GM12878 (cell line): Measurements from ENCODE around the gene ESYT2.

Experiments used
- CHD1 ChIP-seq: IDR thresholded peaks from 2 replicates; pipeline ENCODE4 v1.6.1; 2012; ENCODE audit warnings: low read depth, low read length, improper control_type of control experiment
- EP300 ChIP-seq, 2 experiments: fragments of 150-350 bp in 1 of 2; IDR thresholded peaks; 2 replicates each; pipeline ENCODE4 v1.6.1; 2011 to 2012; ENCODE audit warnings: low read depth in 2 of 2, low read length in 2 of 2, borderline replicate concordance in 1 of 2, improper control_type of control experiment in 1 of 2, inconsistent platforms in 1 of 2; ENCODE audit not compliant: control insufficient read depth in 1 of 2
- GATAD2B ChIP-seq: fragments of 450-650 bp; conservative IDR thresholded peaks from 2 replicates; pipeline ENCODE4 v1.6.1; 2017; ENCODE audit warnings: low read depth, mild to moderate bottlenecking, moderate library complexity
- HDAC2 ChIP-seq: fragments of 200-600 bp; sonication (generic); IDR thresholded peaks from 2 replicates; pipeline ENCODE4 v1.6.1; 2017
- NFXL1 ChIP-seq: fragments of 450-650 bp; IDR thresholded peaks from 2 replicates; pipeline ENCODE4 v1.6.1; 2017; ENCODE audit warnings: antibody characterized with exemption, mild to moderate bottlenecking, borderline replicate concordance
- POU2F2 ChIP-seq: IDR thresholded peaks from 3 replicates; pipeline ENCODE4 v1.6.1; 2011; ENCODE audit warnings: low read depth, mild to moderate bottlenecking, low read length, borderline replicate concordance
- RBBP5 ChIP-seq: fragments of 200-600 bp; sonication (generic); conservative IDR thresholded peaks from 2 replicates; pipeline ENCODE4 v1.6.1; 2016
- TAF1 ChIP-seq: IDR thresholded peaks from 2 replicates; pipeline ENCODE4 v1.6.1; 2011; ENCODE audit warnings: mild to moderate bottlenecking, low read depth, low read length, borderline replicate concordance
- TCF12 ChIP-seq: IDR thresholded peaks from 2 replicates; pipeline ENCODE4 v1.6.1; 2011; ENCODE audit warnings: low read depth, mild to moderate bottlenecking, low read length
- TF ChIP-seq, protein P1 (sequence below), 3 experiments: IDR thresholded peaks in 2 of 3; conservative IDR thresholded peaks in 1 of 3; 2 replicates each; pipeline ENCODE4 v1.5.1; 2011; ENCODE audit warnings: low read depth in 3 of 3, low read length in 3 of 3, mild to moderate bottlenecking in 3 of 3, control low read depth in 2 of 3, moderate library complexity in 2 of 3, inconsistent platforms in 1 of 3, mixed read lengths in 1 of 3; ENCODE audit not compliant: control insufficient read depth in 2 of 3, insufficient read depth in 1 of 3; ENCODE audit errors: extremely low read depth in 1 of 3

DNA sequence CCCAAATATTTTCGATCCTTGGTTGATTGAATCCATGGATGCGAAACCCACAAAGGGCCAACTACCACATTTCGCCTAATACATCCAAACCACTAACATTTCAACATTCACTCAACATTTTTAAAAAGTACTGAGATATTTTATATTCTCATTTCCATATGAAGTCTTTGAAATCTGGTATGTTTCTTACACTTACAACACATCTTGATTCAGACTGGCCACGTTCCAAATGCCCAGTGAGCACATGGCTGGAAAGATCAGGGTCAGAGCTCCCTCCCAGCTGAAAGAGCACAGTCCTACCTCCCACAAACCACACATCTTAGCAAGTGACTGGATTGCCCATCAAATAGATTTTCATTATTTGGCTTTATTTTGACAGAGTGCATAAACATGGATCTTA, 143.6 kb downstream of the ESYT2 start:
- TF ChIP-seq, protein P1, sequence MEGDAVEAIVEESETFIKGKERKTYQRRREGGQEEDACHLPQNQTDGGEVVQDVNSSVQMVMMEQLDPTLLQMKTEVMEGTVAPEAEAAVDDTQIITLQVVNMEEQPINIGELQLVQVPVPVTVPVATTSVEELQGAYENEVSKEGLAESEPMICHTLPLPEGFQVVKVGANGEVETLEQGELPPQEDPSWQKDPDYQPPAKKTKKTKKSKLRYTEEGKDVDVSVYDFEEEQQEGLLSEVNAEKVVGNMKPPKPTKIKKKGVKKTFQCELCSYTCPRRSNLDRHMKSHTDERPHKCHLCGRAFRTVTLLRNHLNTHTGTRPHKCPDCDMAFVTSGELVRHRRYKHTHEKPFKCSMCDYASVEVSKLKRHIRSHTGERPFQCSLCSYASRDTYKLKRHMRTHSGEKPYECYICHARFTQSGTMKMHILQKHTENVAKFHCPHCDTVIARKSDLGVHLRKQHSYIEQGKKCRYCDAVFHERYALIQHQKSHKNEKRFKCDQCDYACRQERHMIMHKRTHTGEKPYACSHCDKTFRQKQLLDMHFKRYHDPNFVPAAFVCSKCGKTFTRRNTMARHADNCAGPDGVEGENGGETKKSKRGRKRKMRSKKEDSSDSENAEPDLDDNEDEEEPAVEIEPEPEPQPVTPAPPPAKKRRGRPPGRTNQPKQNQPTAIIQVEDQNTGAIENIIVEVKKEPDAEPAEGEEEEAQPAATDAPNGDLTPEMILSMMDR (IDR thresholded peaks at IDR 0.05 in 2 of 3, conservative IDR thresholded peaks at IDR 0.05 in 1 of 3; ENCODE audit: control insufficient read depth in 2 of 3, extremely low read depth in 1 of 3, insufficient read depth in 1 of 3, low read depth in 3 of 3, low read length in 3 of 3): no peak
- TF ChIP-seq RBBP5: no peak
- TF ChIP-seq GATAD2B: no peak
- TF ChIP-seq EP300 (IDR thresholded peaks at IDR 0.05; ENCODE audit: borderline replicate concordance in 1 of 2, control insufficient read depth in 1 of 2, low read depth in 2 of 2, low read length in 2 of 2): no peak
- no peak for TF ChIP-seq HDAC2
- no peak for TF ChIP-seq TAF1
- TF ChIP-seq POU2F2: no peak
- TF ChIP-seq NFXL1: no peak
- no peak for TF ChIP-seq CHD1
- TF ChIP-seq TCF12: no peak
